GM03348 (cell line): Measurements from ENCODE around the gene HUS1.
A peak's percentile ranks its signal among the peaks of the same experiment; 100 is the strongest.
"Not testable (repeated sequence)": the region's sequence is repeated elsewhere in the genome, so short reads cannot be mapped to it uniquely, and the experiment has no call there.

ENCODE experiments used
- DNase-seq: peaks from one replicate; pipeline ENCODE4 v3.0.0; 2012; ENCODE audit warnings: low spot score

Gene HUS1

GRCh38 chr7:47923081-47923875, 56.1 kb downstream of the HUS1 start:
- DNase-seq, result not testable (repeated sequence)

GRCh38 chr7:47916514-47916913, 62.9 kb downstream of the HUS1 start:
- DNase-seq, result not testable (repeated sequence)

GRCh38 chr7:47915616-47915976, 63.8 kb downstream of the HUS1 start:
- no peak for DNase-seq

- peak; percentile 55 for DNase-seq
Measured at GRCh38 chr7:47914717-47915615, 64.4 kb downstream of the HUS1 start.
